ENCODE measurements around the gene ZNF497. TPM values are rescaled to one million over a fixed set of nuclear protein-coding genes. Genes with fewer than 3 reads are reported as not detected.

Gene ZNF497
- total and polyA plus RNA-seq, 2 of the 13 experiments (the other 11 are each of a cell fraction or from before 2014, with no cell fraction given) = 1.5 to 1.9 TPM

DNA sequence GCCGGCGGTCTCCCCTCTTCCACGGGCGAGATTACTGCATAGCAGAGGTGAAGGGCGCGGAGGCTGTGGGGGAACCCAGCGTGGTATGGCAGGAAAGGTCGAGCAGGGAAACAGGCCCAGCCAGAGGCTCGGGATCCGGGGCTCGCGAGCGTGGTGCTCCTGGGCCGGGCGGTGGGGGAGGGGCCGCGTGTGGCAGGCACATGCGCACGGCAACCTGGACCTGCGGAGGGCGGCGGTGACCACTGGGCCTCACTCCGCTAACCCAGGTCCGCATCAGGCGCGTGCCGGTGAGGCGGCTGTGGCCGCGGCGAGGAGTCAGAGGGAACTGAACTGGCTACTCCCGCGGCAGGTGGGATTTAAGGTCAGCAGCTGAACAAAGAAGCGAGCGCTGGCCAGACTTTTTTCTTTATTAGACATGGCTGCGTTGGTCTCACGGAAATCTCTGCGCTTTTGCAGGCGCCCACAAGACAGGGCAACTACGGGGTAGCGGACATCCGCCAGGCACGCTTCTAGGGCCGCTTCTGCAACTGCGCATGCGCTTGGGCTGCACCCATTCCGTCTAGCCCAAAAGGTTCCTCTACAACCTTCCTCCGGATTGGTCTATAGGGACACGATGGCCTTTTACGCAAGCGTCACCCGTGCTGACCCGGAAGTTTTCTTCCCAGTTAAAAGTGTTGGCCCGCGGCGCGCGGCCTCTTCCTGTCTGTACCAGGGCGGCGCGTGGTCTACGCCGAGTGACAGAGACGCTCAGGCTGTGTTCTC lies 24.2 kb upstream of the ZNF497 start, which contains the start of gene RPS5 (continued):
- TF ChIP-seq ZNF207 (IDR thresholded peaks at IDR 0.05; ENCODE audit: borderline replicate concordance) = no peak
- no peak for TF ChIP-seq SMYD3 (CRISPR knock-in tag; IDR thresholded peaks at IDR 0.05)
- peak; percentile 76; the same call in 1 of the 2 replicates for TF ChIP-seq NKX3-1 (CRISPR knock-in tag; IDR thresholded peaks at IDR 0.05)
- TF ChIP-seq ZNF703 (CRISPR knock-in tag; IDR thresholded peaks at IDR 0.05; ENCODE audit: borderline replicate concordance) = no peak
- peak; percentile 34; the same call in 1 of the 2 replicates for TF ChIP-seq TMF1 (CRISPR knock-in tag; IDR thresholded peaks at IDR 0.05; ENCODE audit: low read depth)
- TF ChIP-seq, protein P1, sequence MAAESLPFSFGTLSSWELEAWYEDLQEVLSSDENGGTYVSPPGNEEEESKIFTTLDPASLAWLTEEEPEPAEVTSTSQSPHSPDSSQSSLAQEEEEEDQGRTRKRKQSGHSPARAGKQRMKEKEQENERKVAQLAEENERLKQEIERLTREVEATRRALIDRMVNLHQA (CRISPR knock-in tag; IDR thresholded peaks at IDR 0.05) = peak; percentile 21; the same call in 1 of the 2 replicates
- no peak for TF ChIP-seq NPAS2 (CRISPR knock-in tag; IDR thresholded peaks at IDR 0.05; ENCODE audit: borderline replicate concordance)
- TF ChIP-seq ISL2 (CRISPR knock-in tag; IDR thresholded peaks at IDR 0.05) = peak; percentile 29; the same call in 1 of the 2 replicates
- TF ChIP-seq ZNF317 (CRISPR knock-in tag; IDR thresholded peaks at IDR 0.05) = peak; percentile 62; the same call in 1 of the 2 replicates
- TF ChIP-seq ZNF382 (CRISPR knock-in tag; IDR thresholded peaks at IDR 0.05; ENCODE audit: borderline replicate concordance) = no peak
- 0 out of 2 replicates have a peak, but pooled peaks have one; percentile 26 for TF ChIP-seq ZNF713 (CRISPR knock-in tag; IDR thresholded peaks at IDR 0.05)
- TF ChIP-seq, protein P2, sequence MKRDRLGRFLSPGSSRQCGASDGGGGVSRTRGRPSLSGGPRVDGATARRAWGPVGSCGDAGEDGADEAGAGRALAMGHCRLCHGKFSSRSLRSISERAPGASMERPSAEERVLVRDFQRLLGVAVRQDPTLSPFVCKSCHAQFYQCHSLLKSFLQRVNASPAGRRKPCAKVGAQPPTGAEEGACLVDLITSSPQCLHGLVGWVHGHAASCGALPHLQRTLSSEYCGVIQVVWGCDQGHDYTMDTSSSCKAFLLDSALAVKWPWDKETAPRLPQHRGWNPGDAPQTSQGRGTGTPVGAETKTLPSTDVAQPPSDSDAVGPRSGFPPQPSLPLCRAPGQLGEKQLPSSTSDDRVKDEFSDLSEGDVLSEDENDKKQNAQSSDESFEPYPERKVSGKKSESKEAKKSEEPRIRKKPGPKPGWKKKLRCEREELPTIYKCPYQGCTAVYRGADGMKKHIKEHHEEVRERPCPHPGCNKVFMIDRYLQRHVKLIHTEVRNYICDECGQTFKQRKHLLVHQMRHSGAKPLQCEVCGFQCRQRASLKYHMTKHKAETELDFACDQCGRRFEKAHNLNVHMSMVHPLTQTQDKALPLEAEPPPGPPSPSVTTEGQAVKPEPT (CRISPR knock-in tag; IDR thresholded peaks at IDR 0.05; ENCODE audit: low read depth) = peak; percentile 54; the same call in 1 of the 2 replicates
- TF ChIP-seq, protein P3, sequence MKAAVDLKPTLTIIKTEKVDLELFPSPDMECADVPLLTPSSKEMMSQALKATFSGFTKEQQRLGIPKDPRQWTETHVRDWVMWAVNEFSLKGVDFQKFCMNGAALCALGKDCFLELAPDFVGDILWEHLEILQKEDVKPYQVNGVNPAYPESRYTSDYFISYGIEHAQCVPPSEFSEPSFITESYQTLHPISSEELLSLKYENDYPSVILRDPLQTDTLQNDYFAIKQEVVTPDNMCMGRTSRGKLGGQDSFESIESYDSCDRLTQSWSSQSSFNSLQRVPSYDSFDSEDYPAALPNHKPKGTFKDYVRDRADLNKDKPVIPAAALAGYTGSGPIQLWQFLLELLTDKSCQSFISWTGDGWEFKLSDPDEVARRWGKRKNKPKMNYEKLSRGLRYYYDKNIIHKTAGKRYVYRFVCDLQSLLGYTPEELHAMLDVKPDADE (CRISPR knock-in tag; IDR thresholded peaks at IDR 0.05) = no peak
- TF ChIP-seq, protein P4, sequence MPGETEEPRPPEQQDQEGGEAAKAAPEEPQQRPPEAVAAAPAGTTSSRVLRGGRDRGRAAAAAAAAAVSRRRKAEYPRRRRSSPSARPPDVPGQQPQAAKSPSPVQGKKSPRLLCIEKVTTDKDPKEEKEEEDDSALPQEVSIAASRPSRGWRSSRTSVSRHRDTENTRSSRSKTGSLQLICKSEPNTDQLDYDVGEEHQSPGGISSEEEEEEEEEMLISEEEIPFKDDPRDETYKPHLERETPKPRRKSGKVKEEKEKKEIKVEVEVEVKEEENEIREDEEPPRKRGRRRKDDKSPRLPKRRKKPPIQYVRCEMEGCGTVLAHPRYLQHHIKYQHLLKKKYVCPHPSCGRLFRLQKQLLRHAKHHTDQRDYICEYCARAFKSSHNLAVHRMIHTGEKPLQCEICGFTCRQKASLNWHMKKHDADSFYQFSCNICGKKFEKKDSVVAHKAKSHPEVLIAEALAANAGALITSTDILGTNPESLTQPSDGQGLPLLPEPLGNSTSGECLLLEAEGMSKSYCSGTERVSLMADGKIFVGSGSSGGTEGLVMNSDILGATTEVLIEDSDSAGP (CRISPR knock-in tag; IDR thresholded peaks at IDR 0.05; ENCODE audit: borderline replicate concordance) = peak; percentile 66
- TF ChIP-seq, protein P5, sequence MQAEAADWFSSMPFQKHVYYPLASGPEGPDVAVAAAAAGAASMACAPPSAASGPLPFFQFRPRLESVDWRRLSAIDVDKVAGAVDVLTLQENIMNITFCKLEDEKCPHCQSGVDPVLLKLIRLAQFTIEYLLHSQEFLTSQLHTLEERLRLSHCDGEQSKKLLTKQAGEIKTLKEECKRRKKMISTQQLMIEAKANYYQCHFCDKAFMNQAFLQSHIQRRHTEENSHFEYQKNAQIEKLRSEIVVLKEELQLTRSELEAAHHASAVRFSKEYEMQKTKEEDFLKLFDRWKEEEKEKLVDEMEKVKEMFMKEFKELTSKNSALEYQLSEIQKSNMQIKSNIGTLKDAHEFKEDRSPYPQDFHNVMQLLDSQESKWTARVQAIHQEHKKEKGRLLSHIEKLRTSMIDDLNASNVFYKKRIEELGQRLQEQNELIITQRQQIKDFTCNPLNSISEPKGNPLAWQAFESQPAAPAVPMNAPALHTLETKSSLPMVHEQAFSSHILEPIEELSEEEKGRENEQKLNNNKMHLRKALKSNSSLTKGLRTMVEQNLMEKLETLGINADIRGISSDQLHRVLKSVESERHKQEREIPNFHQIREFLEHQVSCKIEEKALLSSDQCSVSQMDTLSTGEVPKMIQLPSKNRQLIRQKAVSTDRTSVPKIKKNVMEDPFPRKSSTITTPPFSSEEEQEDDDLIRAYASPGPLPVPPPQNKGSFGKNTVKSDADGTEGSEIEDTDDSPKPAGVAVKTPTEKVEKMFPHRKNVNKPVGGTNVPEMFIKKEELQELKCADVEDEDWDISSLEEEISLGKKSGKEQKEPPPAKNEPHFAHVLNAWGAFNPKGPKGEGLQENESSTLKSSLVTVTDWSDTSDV (CRISPR knock-in tag; IDR thresholded peaks at IDR 0.05) = peak; percentile 47; the same call in 1 of the 2 replicates
- 0 out of 2 replicates have a peak, but pooled peaks have one; percentile 39 for TF ChIP-seq ZNF724P (CRISPR knock-in tag; IDR thresholded peaks at IDR 0.05; ENCODE audit: borderline replicate concordance)
- TF ChIP-seq POLR2G (IDR thresholded peaks at IDR 0.05; ENCODE audit: low read depth, low read length) = peak; percentile 97
- peak; percentile 86 for TF ChIP-seq PHF8 (CRISPR knock-in tag; IDR thresholded peaks at IDR 0.05)
- peak; percentile 22; the same call in 1 of the 2 replicates for TF ChIP-seq MAFF (IDR thresholded peaks at IDR 0.05; ENCODE audit: low read depth, low read length)
- TF ChIP-seq SMAD3 (CRISPR knock-in tag; IDR thresholded peaks at IDR 0.05) = peak; percentile 78; the same call in 1 of the 2 replicates
- TF ChIP-seq BORCS8-MEF2B (CRISPR knock-in tag; IDR thresholded peaks at IDR 0.05) = peak; percentile 63; the same call in 1 of the 2 replicates
